Testis (tissue), 2 donors: ENCODE data around the gene RIMBP2.

Source experiments
- CTCF ChIP-seq, 3 experiments: fragments of 450-650 bp in 2 of 3; fragments of 200-600 bp in 1 of 3; sonication (generic) in 1 of 3; IDR thresholded peaks; one replicate each; pipeline ENCODE4 v1.5.1; 2016 to 2019; ENCODE audit warnings: antibody characterized with exemption in 3 of 3, mild to moderate bottlenecking in 2 of 3, moderate library complexity in 1 of 3
- POLR2A ChIP-seq: fragments of 450-650 bp; IDR thresholded peaks from one replicate; pipeline ENCODE4 v1.6.1; 2017; ENCODE audit warnings: antibody characterized with exemption, mild to moderate bottlenecking, moderate library complexity

- TF ChIP-seq CTCF (IDR thresholded peaks at IDR 0.05) (no peak), POLR2A (no peak)
Measured at GRCh38 chr12:130462558-130463274, 253.4 kb downstream of the RIMBP2 start.
